Right lobe of liver (tissue), 6 donors: Measurements from ENCODE around the gene FADS3. TPM values are rescaled to one million over a fixed set of nuclear protein-coding genes. Genes with fewer than 3 reads are reported as not detected.

Experiments
- ATAC-seq, 4 donors: fragments of 200-7000 bp; cut with Tn5 transposase; one replicate each; pipeline ENCODE4 v1.9.1; 2020; ENCODE audit warnings: mild to moderate bottlenecking in 4 of 4, moderate library complexity in 4 of 4
- DNase-seq, 3 donors: peaks; one replicate each; pipeline ENCODE4 v3.0.0-alpha.2; 2020
- H3K27ac ChIP-seq, 3 donors: fragments of 200-600 bp; one replicate each; pipeline ENCODE4 v1.8.0; 2022
- H3K27me3 ChIP-seq, 2 donors: fragments of 200-600 bp; one replicate each; pipeline ENCODE4 v1.8.0; 2022
- H3K36me3 ChIP-seq, 4 donors: fragments of 200-600 bp; sonication (generic) in 1 of 4; one replicate each; pipeline versions ENCODE4 v1.5.1 to v1.8.0; 2017 to 2022; ENCODE audit warnings: control low read depth in 1 of 4
- H3K4me1 ChIP-seq, 4 donors: fragments of 200-600 bp; sonication (generic) in 1 of 4; one replicate each; pipeline versions ENCODE4 v1.5.1 to v1.8.0; 2017 to 2022; ENCODE audit warnings: control low read depth in 1 of 4
- H3K4me3 ChIP-seq, 3 donors: fragments of 200-600 bp; one replicate each; pipeline ENCODE4 v1.8.0; 2022
- H3K9me3 ChIP-seq, 4 donors: fragments of 200-600 bp; sonication (generic) in 1 of 4; one replicate each; pipeline versions ENCODE4 v1.5.1 to v1.8.0; 2017 to 2022; ENCODE audit warnings: control low read depth in 1 of 4
- CTCF ChIP-seq, 4 donors: fragments of 200-600 bp in 3 of 4; fragments of 450-650 bp in 1 of 4; IDR thresholded peaks; one replicate each; pipeline versions ENCODE4 v1.5.1 to v1.8.0; 2016 to 2022; ENCODE audit warnings: antibody characterized with exemption in 4 of 4, mild to moderate bottlenecking in 2 of 4
- POLR2A ChIP-seq: fragments of 450-650 bp; IDR thresholded peaks from one replicate; pipeline ENCODE4 v1.6.1; 2017; ENCODE audit warnings: antibody characterized with exemption, mild to moderate bottlenecking
- WGBS: methylation state at CpG from one replicate; pipeline ENCODE4 v1.1.6; 2018; ENCODE audit warnings: low coverage, low lambda C conversion rate; ENCODE audit not compliant: insufficient coverage; ENCODE audit errors: missing lambda C conversion rate; 5-methylcytosine and 5-hydroxymethylcytosine counted together
- intact Hi-C, 2 donors: fragments of 100-400 bp; cut with DNase I; formaldehyde crosslinking; loops; one replicate each; pipeline versions ENCODE4 v1.11.2 to v1.14.1; 2022
- total RNA-seq, 6 experiments: library from RNA; depleted of rRNA in 2 of 6; stranded (reverse); fragments of >200 nt in 2 of 6; fragmentation: NEBNext Ultra II Directional in 3 of 6; extraction: Animal tissue kit (Norgen Biotek cat#: 25700) in 3 of 6; gene quantifications; one replicate each; pipeline versions ENCODE4 v1.1.0 to v1.2.4, GENCODE V29; 2016 to 2023
- donor health status: DM: no; HTN: yes; CAD: no.
- donor health status: DM: no; HTN: no; CAD: no.
- donor health status: DM: no; HTN: no; CAD: no.
- donor health status: DM: no; HTN: yes; CAD: no.
- donor health status: DM: no; HTN: yes; CAD: no.

FADS3 gene
- total RNA-seq, 6 experiments from 2014 or later: 13.0 to 69.8 (median 22.7) TPM

- 70% methylated on average over 2 of the region's 6 CpGs for WGBS
Measured at GRCh38 chr11:61918938-61919704, 27.8 kb upstream of the FADS3 start.

GRCh38 chr11:61918251-61918937 lies 27.0 kb upstream of the FADS3 start:
- H3K4me1 ChIP-seq: no peaks in the 10 kb centered on the region
- peak overlapping the region; percentile 37 to 76 (median 63) for H3K27ac ChIP-seq
- no peaks in the 10 kb centered on the region for H3K9me3 ChIP-seq
- DNase-seq: peak in 1 of 3 donors; percentile 38
- ATAC-seq: no peak
- no peaks in the 10 kb centered on the region for H3K36me3 ChIP-seq
- intact Hi-C loops: no loop called here
- H3K27me3 ChIP-seq: no peaks in the 10 kb centered on the region
- WGBS: 68% methylated on average over 8 of the region's 14 CpGs
- TF ChIP-seq POLR2A: no peak
- TF ChIP-seq CTCF (IDR thresholded peaks at IDR 0.05): no peak
- H3K4me3 ChIP-seq: no peak overlapping the region

More at GRCh38 chr11:61918938-61919704, 27.8 kb upstream of the FADS3 start:
- TF ChIP-seq CTCF (IDR thresholded peaks at IDR 0.05) (no peak), POLR2A (no peak)
- DNase-seq: no peak
- Histone ChIP-seq H3K4me1 (no peaks in the 10 kb centered on the region), H3K27ac (no peak overlapping the region), H3K4me3 (no peak overlapping the region), H3K27me3 (no peaks in the 10 kb centered on the region), H3K36me3 (no peaks in the 10 kb centered on the region), H3K9me3 (no peaks in the 10 kb centered on the region)
- intact Hi-C loops: no loop called here
- no peak for ATAC-seq

GRCh38 chr11:61917334-61918109 lies 26.2 kb upstream of the FADS3 start, which contains the start of gene RAB3IL1:
RAB3IL1 (minus strand) TSS chr11:61917566; CDS start chr11:61917367, 199 bp downstream.
- Histone ChIP-seq H3K4me1 (no peaks in the 10 kb centered on the region), H3K9me3 (no peaks in the 10 kb centered on the region), H3K27me3 (no peaks in the 10 kb centered on the region), H3K4me3 (peak within 1 kb of the TSS; percentile 37 to 64 (median 44)), H3K27ac (peak within 1 kb of the TSS; percentile 37 to 76 (median 63)), H3K36me3 (no peaks in the 10 kb centered on the region)
- TF ChIP-seq POLR2A (peak; percentile 51), CTCF (IDR thresholded peaks at IDR 0.05) (no peak)
- DNase-seq (peak; percentile 68 to 75 (median 68)), ATAC-seq (peak; percentile 75 to 80 (median 78))
- 23% methylated on average over 7 of the region's 74 CpGs for WGBS
- intact Hi-C loops: no loop called here

- Histone ChIP-seq H3K4me1 (peaks cover 0 to 3% (median 0%) of the 10 kb centered on the region in 4 donors), H3K36me3 (no peaks in the 10 kb centered on the region), H3K27ac (peak overlapping the region; percentile 37 to 76 (median 63)), H3K9me3 (no peaks in the 10 kb centered on the region), H3K27me3 (no peaks in the 10 kb centered on the region), H3K4me3 (peak overlapping the region; percentile 37 to 64 (median 44))
- 24% methylated on average over 9 of the region's 32 CpGs for WGBS
- intact Hi-C loops: no loop called here
- DNase-seq (peak in 2 of 3 donors; percentile 45 to 56), ATAC-seq (no peak)
- TF ChIP-seq CTCF (IDR thresholded peaks at IDR 0.05): no peak
- no peak for TF ChIP-seq POLR2A
Measured at GRCh38 chr11:61916737-61917333, 25.5 kb upstream of the FADS3 start.
